Measurements from ENCODE around the gene SDF2.

SDF2 gene, protein sequence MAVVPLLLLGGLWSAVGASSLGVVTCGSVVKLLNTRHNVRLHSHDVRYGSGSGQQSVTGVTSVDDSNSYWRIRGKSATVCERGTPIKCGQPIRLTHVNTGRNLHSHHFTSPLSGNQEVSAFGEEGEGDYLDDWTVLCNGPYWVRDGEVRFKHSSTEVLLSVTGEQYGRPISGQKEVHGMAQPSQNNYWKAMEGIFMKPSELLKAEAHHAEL

DNA sequence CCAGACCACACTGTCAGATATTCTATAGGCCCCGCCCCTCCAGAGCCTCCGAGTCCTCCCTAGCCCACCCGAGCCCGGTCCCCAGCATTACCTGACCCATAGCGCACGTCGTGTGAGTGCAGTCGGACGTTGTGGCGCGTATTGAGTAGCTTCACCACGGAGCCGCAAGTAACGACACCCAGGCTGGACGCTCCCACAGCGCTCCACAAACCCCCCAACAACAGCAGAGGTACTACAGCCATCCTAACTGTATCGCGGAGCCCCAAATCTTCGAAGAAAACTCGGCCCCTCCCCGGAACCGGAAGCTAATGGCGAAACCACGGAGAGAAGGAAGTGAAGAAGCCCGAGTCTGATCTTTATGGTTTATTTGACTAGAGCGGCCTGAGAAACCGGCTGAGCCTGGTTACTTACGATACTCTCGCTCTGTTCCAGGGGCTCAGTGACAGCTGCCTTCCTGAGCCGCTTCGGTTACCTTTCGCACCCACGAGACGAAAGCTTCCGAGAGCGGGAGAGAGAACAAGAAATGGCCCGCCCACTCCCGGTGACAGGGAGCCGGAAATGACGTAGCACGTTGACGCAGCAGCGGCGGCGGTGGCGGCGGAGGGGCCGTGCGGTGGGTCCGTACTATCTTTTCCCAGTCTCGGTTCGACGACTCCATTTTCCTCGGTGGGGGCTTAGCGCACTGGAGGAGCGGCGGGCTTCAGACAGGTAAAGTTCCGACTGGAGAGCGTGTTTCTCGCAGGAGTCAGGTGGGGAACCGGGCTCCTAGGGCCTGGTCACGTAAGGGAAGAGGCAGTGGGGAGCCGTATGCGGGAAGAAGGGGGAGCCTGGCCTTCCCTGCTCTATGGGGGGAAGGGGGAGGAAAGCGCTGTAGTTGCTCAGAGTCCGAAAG is at the start of gene SDF2, which contains the start of gene SUPT6H:
TSS of gene SDF2 (minus strand) at position 272 of the 892 bp plus-strand sequence. CDS start at position 242, 30 bp downstream.
TSS of gene SUPT6H (plus strand) at position 571 of the 892 bp plus-strand sequence. CDS start 11,197 bp downstream, outside the sequence.
- no peak for FAIRE-seq

DNA sequence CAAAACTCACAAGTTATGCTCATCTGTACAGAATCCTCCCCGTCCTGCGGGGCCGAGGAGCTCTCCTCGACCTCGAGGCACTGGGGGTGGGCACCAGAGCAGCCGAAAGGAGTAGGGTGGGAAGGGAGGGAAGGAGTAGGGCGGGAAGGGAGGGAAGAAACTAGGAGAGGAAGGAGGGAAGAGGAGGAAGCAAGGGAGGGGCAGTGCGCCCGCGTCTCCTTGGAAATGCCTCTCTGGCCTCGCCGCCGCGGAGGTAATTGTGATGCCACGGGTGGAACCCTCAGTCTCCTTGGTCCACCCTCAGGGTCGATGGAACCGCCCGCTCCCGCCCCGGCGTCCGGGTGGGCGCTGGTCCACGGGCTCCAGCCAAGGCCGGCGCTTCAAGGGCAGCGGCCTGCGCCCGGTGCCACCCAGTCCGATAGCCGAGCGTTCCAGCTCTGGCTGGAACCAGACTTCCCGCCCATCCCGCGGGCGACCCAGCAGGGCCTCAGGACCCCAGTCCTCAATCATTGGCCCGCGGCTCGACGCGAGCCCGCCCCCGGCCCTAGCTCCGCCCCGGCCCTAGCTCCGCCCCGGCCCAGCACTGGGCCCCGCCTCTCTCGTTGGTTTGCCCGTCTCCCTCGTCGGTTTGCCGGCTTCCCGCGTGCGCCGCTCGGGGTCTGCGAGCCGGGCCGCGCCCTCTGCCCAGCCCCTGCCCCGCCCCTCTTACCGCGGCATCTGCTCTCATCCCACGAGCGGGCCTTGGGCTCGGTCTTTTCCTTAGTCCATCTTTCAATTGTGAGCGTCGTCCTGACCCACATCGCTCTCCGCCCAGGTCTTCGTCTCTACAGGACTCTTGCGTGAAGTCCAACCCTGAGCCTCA is 49.4 kb upstream of the SDF2 start:
- no peak for FAIRE-seq

DNA sequence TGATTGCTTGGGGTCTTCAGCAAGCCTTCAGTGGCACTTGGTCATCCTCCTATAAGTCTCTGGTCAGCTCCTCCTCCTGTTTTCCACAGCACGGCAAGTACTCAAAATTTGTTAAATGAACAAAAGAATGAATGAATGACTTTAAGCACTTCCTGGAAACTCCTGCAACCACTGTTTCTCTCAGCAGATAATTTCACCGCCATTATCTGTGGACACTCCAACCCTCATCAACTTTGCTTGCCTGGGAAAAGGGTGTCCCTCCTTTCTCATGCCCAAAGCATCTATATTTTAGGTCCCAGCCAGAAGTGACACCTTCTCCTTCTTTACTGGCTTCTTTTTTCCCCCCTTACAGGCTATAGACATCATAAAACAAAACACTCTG is 45.6 kb upstream of the SDF2 start:
- FAIRE-seq, result no peak

DNA sequence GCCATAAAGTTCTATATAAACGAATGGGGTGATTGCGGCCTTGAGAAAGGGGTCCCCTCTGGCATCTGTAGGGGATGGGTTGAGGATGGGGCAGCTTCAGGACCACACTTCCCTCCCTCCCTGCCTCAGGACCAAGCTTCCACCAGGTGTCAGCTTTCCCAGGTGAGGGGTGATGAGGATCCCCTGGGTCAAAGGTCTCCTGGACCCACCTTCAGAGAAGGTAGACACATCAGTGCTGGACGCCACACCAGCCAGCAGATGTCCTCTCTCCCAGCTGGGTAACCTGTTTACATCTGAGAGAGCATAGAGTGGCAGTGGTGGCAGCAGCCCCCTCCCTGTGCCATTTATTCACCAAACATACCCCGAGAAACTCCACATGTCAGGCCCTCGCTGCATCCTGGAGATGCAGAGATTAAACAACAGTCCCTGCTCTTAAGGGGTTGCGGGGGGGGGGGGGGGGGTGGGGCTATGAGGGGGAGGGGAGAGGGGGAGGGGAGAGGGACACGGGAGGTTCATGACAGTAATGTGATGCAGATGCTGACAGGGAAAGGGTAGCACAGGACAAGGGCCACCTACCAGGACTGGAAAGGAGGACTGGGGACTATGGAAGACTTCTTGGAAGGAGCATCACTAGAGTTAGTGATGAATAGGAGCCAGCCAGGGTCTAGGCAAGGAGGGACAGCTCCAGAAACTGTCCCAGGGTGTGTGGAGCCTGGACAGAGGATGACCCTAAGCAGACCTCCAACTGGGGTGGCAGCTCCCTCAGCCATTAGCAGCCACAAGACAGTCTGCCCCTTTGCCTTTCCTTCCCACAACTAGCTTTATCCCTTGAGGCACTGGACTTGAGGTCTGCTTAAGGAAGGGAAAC is 45.0 kb upstream of the SDF2 start:
- FAIRE-seq, result no peak

DNA sequence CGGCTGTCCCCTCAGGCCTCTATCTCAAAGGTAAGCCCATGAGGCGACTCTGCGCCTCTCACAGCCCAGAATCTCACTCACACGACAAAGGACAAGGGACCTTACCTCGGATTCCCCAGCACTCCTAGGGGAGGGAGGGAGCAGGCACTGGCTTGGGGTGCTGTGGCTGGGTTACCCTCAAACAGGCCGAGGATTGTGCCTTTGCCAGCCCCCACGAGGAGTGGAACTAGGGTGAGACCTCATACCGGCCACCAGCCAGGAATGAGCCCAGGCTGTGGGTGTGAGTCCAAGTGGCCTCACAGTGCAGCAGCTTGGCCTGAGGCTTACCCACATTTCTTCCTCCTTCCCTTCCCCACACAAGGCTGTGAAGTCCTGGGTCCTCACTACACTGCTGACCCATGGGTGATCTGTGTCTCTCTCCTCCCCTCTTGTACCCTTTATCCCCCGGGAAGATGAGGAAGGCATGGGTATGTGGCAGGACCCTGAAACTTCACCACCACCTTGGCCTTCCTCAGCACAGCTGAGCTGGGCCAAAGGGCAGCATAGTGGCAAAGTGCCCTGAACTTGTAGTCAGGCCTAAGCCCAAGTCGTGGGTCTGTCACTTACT is 44.1 kb upstream of the SDF2 start:
- no peak for FAIRE-seq

DNA sequence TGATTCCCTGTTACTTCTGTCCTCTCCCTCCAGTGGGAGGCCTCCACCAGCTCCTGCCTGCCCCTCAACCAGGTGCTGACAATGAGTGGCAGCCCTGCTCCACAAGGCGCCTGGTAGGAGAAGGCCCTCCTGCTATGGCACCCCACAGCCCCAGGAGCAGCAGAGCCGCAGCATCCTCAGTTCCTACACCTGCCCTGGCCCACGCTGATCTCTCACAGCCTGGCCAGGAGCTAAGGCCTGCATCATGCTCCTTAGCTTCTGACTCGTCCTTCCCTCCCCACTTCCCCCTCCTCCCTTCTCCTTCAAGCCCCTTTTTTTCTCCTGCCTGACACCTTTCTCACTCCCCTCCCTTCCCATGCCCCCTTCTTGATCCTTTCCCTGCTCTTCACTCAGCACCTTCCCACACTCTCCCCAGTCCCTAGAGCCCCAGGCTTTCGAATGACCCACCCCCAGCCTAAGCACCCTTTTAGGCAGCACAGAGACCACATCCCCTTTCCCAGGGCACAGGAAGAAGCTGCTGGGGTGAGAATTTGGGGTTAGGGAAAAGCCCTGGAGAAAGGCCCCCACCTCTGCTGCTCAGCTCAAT is 43.5 kb upstream of the SDF2 start:
- FAIRE-seq, result no peak

DNA sequence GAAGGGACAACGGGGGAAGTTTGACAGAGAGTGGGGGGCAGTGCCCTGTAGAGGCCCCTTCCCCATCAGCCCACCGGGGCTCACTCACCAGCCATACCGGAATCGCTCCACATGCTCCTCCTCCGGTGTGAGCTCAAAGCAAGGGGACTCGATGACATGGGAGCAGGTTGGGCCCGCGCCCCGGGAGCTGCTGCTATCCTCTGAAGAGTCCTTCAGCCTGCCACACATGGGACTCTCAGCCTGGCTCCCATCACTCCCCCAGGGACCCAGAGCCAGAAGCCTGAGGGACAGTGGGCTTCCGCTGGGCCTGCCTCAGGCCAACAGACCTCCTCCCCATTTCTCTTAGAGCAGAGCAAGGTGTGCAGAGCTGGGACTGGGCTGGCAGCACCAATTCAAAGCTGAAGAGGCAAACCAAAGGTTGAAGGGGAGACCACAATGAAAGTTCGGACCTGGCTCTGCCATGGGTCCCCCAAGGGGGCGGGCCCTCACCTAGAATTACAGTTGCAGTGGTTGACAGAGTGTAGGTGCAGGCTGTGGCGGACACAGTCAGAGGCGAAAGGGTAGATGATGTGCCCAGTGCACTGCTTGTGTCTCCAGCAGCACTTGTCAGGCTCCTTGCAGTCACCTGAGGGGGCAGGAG is 42.6 kb upstream of the SDF2 start:
- FAIRE-seq, result no peak

DNA sequence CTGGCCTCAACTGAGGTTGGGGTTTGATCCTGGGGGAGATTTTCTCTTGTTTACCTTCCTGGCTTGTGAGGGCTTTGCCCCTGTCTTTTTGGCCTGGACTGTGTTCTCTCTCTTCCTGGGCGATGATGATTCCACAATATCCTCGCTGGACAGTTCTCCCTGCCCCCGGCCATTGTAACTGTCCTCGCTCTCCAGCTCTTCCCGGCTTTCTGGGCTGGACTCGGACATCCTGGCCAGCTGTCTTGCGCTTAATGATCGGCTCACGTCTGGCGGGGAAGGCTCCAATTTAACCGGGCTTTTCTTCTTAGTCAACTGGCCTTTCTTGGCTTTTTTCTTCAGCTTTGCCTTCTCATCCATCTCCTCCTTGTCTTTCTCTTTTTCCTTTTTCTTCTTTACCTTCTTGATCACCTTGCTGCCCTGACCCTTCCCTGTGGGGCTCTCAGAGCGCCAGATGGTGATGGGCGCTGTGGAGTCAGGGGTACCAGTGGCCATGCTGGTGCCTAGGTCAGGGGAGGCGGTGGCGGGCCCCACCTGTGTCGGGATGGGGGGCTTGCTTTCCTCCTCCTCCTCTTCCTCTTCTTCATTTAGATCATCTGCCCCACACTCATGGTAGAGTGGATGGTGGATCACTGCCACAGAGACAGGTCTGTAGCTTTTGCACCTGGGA is 42.0 kb upstream of the SDF2 start:
- no peak for FAIRE-seq

DNA sequence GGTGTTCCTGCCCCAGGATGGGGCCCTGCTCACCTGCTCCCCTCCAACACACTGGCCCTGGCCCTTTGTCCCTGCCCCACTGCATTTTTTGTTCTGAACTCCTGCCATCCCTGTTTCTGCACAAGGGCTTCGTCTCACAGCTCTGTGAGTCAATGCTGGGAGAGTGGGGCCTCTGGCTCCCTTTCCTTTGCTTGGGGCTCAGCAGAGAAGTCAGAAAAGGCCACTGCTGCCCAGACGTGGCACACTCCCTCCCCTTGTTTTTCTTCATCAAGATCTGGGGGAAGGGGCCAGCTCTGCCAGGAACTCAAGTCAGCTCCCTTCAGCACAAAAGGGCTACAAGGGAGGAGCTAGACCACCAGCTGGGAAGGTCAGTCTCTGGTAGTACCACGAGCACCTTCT is 41.0 kb upstream of the SDF2 start:
- no peak for FAIRE-seq

DNA sequence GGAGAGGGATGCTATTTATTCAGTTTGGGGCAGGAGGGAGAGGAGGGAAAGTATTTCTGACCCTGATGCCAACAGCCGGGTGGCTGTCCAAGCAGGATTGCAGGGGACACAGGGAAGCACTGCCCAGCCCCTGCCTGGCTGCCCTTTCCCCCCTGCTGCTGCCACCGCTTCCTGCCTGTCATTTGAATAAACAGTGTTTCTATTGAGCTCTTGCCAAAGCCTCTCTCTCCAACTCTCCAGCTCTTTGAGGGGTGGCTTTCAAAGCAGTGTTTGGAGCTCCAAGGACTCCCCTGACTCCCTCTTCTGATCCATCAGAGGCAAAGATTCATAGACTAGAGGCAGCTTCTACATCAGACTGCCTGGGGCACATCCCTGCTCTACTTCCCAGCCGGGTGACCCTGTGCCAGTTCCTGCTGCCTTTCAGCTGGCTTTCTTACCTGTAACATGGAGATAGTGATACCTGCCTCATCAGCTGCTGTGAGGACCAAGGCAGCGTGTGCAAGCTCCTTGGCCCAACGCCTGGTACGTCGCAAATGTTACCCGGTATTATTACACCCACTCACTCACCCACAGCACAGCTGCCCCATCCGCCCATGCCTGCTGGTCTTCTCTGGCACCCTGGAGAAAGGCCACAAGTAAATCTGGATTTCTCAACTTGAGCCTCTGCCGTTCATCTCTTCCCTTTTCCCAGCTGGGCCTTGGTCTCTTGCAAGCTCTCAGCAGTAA is 40.5 kb upstream of the SDF2 start:
- FAIRE-seq, result no peak

DNA sequence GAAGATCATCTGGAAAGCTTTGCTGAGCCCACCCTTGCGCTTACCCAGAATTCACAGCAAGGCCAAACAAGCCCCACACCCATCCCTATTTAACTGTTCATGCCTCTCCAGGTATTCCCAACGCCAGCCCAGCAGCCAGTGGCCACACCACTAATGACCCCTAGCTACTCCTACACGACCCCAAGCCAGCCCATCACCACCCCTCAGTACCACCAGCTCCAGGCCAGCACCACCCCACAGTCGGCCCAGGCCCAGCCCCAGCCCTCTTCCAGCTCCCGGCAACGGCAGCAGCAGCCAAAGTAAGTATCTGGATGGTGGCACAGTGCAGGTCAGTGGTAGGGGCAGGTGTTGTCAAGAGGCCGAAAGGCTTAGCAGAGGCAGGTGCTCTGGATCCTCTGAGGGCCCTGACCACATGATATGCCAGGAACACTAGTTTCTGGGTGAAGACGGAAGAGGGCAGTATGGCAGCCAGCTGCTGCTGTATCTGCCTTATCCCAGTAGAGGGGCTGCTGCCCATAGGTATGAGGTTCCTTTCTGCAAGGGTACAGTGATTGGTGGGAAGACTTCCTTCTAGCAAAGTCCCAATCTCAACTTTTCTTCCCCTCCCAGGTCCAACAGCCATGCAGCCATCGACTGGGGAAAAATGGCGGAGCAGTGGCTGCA is 39.3 kb upstream of the SDF2 start:
- no peak for FAIRE-seq

DNA sequence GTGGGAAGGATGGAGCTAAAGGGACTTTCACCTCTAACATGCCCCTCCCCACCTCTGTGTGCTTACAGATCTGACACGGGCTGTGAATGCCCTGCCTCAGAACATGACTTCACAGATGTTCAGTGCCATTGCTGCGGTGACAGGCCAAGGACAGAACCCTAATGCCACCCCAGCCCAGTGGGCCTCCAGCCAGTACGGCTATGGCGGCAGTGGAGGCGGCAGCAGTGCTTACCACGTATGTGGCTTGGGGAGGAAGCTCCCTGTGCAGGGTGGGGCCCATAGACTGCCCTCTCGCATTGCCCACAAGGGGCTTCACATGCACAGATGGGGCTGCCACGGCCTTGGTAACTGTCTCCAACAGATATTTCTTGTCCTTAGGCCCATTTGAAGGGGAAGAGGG is 38.6 kb upstream of the SDF2 start:
- FAIRE-seq, result no peak

DNA sequence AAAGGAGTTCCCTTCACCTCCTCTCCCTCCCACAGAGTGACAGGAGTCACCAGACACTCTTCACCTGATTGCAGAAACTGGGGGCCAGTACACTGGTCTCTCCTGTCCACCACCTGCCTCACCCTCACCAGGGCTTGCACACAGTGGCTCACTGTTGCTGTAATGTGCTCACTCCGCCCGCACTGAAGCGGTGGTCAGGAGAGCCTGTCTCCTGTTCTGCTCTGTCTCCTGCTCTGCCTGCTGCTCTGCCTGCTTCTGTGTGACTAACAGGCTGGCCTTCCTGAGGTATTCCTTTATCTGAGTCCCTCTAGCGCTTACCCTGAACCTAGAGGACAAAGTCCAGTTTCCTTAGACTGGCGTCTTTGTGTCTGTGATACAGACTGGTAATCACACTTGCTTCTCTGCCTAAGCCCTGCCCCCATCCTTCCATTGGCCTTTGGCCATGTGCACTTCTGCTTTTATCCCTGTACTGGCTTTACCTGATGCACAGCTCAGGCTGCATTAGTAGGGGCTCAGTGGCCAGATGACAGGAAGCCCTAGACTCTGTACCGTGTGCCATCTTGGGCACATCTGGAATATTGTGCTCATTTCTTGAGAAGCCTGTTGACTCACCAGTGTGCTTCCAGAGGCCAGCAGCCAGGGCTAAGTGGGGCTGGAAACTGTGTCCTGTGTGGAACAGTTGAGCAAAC is 36.7 kb upstream of the SDF2 start:
- FAIRE-seq, result peak; percentile 69

DNA sequence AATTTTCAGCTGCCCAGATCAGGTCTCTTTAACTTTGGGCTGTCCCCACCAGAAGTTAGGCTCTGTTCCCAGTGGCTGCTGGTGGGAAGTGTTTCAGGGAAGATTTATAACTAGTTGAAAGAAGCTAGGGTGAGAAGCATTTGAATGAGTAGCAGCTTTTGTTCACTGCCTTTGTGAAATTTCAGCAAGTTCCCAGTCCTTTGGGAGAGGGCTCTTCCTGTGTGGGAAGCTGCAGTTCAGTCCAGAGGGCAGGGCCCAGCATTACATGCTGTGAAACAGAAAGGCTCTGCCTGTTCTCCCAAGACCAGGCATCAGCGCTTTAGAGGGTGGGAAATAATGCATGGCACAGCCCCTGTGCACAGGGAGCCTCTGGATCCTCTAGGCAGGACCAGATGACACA is 32.2 kb upstream of the SDF2 start:
- FAIRE-seq, result no peak

DNA sequence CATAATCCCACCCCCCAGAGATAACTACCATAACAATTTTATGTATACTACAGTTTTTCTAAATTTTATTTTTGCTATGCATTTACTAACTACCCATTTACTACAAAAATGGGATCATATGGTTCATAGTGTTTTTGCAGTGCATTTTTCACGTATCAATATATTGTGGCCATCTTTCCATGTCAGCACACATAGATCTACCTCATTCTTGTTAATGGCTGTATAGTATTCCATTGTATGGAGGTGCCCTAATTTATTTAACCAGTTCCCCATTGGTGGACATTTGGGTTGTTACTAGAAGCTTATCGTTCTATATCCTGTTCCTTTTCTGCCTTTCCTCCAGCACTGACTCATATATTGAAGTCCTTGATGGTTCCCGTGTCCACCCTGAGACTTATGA is 27.3 kb upstream of the SDF2 start:
- FAIRE-seq, result no peak

DNA sequence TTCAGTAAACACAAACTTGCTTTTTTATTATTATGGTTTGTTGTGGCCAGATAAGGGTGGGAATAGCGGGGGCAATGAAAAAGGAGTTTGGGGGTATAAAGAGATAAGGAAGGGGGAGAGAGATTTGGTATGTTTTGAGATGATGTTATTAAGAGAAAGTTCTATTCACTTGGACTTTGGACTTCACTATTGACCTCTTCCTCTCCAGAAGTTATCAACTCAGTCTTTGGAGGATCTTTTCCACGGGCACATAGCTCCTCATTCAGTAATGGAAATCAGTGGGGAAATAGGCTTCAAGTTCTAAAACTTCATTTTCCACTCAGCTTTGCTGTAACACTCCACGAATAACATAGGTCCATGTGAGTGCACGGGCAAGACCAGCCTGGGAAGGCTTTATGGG is 26.8 kb upstream of the SDF2 start:
- no peak for FAIRE-seq

DNA sequence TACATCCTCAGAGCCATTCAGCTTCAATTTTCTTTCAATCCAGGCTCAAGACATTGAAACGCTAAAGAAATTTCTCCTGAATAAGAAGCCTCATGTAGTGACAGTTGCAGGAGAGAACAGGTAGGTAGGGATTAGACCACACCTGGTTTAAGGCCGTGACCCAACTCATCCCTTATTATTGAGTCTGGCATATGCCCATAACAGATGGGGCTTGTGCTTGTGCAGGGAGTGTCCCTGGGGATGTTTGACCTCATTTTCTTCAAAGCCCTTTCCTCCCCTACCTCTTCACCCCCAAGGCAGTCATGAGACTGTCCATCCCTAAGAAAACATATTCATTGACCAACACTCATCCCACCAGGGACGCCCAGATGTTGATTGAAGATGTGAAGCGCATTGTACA is 24.6 kb upstream of the SDF2 start:
- FAIRE-seq, result no peak

DNA sequence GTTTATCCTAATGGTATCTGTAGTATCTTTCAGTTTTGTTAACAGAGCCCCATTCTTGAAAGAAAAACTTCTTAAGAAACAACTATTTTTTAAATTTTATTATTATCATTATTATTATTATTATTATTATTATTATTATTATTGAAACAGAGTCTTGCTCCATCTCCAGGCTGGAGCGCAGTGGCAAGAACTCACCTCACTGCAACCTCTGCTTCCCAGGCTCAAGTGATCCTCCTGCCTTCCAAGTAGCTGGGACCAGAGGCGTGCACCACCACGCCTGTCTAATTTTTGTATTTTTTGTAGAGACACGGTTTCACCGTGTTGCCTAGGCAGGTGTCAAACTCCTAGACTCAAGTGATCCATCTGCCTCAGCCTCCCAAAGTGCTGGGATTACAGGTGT is 23.7 kb upstream of the SDF2 start:
- FAIRE-seq, result no peak

DNA sequence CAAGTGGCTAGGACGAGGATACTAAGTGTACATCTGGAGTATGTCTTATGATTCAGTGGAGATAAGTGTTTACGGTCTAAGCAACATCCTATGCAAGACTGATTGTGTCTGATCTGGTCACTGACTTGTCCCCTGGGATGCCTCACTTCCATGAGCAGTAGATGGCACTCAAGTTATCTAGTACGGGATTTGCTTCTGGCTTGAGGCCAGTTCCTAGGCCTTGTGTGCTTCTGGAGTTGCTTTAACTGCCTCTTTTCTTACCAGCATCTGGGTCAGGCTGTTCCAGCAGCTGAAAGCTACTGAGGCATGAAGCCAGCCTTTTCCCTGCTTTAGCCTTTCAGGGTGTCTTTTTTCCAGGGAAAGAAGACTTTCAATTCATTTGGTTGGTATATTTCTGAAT is 23.3 kb upstream of the SDF2 start:
- no peak for FAIRE-seq

All from islet of Langerhans (tissue), 1 donor.